ENCODE results near the gene SNX7.

DNA sequence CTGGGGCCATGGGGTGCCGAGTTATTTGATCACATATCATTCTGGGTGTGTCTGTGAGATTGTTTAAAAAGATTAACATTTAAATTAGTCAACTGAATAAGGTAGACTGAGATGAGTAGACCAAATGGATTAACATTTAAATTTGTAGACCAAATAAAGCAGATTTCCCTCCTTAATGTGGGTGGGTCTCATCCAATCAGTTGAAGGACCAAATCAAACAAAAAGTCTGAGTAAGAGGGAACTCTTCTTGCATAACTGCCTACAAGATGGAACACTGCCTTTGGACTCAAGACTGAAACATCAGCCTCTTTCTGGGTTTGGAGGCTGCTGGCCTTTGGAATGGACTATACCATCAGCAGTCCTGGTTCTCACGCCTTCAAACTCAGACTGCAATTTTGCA is 17.0 kb upstream of the SNX7 start:
- no peak for TF ChIP-seq RXRA (IDR thresholded peaks at IDR 0.05; ENCODE audit: borderline replicate concordance, low read depth)
- no peak for TF ChIP-seq TAF1 (IDR thresholded peaks at IDR 0.05; ENCODE audit: borderline replicate concordance, low read depth, low read length)
- TF ChIP-seq RFX5 (IDR thresholded peaks at IDR 0.05; ENCODE audit: low read length): no peak
- no peak for TF ChIP-seq CTCF (IDR thresholded peaks at IDR 0.05)
- no peak for TF ChIP-seq FOXM1 (IDR thresholded peaks at IDR 0.05; ENCODE audit: low read depth)
- TF ChIP-seq, protein P1, sequence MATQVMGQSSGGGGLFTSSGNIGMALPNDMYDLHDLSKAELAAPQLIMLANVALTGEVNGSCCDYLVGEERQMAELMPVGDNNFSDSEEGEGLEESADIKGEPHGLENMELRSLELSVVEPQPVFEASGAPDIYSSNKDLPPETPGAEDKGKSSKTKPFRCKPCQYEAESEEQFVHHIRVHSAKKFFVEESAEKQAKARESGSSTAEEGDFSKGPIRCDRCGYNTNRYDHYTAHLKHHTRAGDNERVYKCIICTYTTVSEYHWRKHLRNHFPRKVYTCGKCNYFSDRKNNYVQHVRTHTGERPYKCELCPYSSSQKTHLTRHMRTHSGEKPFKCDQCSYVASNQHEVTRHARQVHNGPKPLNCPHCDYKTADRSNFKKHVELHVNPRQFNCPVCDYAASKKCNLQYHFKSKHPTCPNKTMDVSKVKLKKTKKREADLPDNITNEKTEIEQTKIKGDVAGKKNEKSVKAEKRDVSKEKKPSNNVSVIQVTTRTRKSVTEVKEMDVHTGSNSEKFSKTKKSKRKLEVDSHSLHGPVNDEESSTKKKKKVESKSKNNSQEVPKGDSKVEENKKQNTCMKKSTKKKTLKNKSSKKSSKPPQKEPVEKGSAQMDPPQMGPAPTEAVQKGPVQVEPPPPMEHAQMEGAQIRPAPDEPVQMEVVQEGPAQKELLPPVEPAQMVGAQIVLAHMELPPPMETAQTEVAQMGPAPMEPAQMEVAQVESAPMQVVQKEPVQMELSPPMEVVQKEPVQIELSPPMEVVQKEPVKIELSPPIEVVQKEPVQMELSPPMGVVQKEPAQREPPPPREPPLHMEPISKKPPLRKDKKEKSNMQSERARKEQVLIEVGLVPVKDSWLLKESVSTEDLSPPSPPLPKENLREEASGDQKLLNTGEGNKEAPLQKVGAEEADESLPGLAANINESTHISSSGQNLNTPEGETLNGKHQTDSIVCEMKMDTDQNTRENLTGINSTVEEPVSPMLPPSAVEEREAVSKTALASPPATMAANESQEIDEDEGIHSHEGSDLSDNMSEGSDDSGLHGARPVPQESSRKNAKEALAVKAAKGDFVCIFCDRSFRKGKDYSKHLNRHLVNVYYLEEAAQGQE (IDR thresholded peaks at IDR 0.05; ENCODE audit: low read depth, low read length): no peak
- TF ChIP-seq RAD21 (IDR thresholded peaks at IDR 0.05; ENCODE audit: low read length): no peak
